Measurements from ENCODE around the gene SLK.

SLK gene

GRCh38 chr10:103966671-103967447 is at the start of gene SLK:
Gene SLK (plus strand): TSS chr10:103967140. CDS start chr10:103967746, 606 bp downstream.
- DNase-seq (ENCODE audit: low spot score): peak; percentile 91

DNA sequence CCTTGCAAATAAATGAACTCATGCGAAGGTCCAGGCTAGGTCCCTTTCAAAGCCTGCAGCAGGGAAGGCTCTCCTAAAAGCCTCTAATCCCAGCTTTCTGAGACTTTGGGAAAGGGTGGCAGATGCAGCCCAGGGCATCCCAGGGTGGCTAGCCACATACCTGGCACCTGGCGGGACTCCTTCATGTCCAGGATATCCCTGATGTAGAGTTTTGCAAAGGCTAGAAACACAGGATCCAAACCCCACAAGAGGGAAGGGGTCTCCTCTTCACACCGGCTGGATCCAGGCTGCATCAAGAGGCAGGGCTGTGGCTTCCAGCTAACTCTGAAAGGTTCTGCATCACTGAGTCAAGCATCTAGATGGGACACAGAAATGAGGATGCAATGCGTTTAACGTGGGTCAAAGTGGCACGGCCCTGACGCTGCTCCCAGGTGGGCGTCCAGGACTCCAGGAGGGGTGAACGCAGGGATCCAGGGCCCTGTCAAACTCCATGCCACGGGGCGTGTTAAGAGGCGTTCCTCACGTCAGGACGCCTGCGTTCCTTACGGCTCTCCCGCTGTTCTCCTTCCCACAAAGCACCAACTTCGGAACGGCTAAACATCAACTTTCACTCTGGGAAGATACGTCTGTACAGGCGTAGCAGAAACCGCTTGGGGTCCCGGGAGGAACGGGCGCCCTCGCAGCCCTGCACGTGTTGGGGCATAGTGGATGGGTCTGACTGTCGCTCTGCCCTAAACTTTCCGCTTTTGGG is 49.5 kb upstream of the SLK start:
- DNase-seq (ENCODE audit: low spot score): peak; percentile 25

DNA sequence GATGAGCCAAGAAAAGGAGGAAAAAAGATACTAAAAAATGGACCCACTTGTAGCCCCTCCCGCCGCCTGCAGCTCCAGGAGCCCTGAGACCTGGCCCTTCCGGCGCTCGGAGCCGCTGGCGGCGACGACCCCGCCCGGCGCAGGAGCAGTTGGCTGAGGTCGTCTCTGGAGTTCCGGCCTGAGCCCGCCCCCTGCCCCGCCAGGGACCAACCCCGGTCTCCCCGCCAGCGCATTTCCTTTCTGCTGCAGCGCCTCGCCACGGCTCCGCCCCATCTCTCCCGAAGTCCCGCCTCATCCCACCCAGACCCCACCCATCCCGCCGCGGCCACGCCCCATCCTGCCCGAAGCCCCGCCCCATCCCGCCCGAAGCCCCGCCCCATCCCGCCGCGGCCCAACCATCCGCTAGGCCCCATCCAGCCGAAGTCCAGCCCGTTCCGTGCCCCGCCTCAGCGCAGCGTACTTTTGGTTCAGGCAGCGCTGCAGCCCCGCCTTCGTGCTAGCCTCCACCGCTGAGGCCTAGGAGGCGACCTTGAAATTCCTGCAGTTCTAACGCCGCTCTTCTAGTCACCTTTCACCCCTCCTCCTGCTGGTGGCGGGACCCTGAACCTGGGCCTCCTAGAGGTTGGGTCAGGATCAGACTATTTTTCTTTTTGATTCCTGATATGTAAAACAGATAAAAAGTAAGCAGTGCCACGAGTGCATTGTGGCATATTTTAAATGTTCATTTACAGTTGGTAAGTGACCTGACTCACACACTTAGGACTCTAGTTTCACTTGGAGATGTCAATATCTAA is 48.7 kb upstream of the SLK start, which contains the start of gene STN1:
TSS of gene STN1 (minus strand) at position 132 of the 794 bp plus-strand sequence. CDS start 590 bp downstream, outside the sequence.
- DNase-seq (ENCODE audit: low spot score): peak; percentile 98

GRCh38 chr10:103919648-103920025 is 47.3 kb upstream of the SLK start:
- no peak for DNase-seq (ENCODE audit: low spot score)

- DNase-seq (ENCODE audit: low spot score): no peak
Observed at GRCh38 chr10:103921248-103921647, 45.7 kb upstream of the SLK start.

- peak; percentile 36 for DNase-seq (ENCODE audit: low spot score)
Observed at GRCh38 chr10:103921750-103922195, 45.2 kb upstream of the SLK start.

DNA sequence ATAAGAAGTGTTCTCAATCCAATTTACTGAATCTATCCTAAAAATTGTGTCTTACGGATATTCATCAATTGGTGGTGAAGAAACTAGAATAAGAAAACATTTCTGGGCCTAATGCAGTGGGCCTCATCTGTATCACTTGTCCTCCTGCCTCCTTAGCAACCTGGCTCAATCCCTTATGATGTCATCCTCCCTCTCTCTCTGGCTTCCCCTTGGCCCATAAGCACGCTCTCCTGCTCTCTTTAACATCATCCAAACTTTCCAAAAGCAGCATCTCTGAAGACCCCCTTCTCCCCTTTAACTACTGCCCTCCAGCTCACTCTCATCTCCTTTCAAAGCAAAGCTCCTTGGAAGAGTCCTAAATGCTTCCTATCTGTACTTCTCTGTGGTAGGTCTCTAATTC is 44.3 kb upstream of the SLK start:
- no peak for DNase-seq (ENCODE audit: low spot score)

GRCh38 chr10:103923502-103923901 is 43.4 kb upstream of the SLK start:
- no peak for DNase-seq (ENCODE audit: low spot score)

- no peak for DNase-seq (ENCODE audit: low spot score)
Observed at GRCh38 chr10:103925591-103925990, 41.3 kb upstream of the SLK start.

DNA sequence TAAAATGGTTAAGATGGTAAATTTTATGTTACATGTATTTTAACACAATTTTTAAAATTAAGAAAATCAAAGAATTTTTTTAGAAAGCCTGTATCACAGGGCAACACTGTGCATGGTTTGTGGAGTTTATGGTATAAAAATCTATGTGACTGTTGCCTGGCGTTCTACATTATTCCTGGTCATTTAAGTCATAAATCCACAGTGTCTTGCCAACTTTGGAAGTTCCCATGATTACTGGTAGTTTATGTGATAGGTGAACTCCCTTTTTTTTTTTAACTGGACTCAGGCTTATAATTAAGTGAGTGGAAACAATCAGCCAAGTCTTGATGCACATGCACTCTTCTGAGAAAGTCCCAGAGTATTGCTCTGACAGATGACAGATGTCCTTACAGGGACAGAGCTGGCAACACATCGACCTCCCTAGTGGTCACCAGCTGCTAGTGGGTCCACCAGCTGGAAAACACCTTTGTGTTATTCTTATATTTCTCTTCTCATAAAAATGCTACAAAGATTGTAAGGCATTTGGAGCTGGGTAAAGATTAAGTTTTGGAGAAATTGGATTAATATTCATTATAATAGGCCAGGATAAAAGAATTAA is 40.1 kb upstream of the SLK start:
- DNase-seq (ENCODE audit: low spot score): no peak

DNA sequence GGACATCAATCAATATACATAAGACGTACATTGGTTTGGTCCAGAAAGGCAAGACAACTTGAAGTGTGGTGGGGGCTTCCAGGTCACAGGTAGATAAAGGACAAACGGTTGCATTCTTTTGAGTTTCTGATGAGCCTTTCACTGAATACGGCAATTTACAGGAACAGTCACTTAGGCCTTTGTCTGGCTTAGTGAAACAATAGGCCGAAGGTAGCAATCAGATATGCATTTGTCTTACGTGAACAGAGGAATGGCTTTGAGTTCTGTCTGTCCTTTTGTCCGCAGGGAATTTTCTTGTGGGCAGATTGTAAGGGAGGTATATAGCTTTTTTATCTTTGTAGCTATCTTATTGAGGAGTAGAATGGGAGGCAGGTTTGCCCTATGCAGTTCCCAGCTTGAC is 38.2 kb upstream of the SLK start:
- DNase-seq (ENCODE audit: low spot score): no peak

- no peak for DNase-seq (ENCODE audit: low spot score)
Observed at GRCh38 chr10:103929381-103929921, 37.5 kb upstream of the SLK start.

DNA sequence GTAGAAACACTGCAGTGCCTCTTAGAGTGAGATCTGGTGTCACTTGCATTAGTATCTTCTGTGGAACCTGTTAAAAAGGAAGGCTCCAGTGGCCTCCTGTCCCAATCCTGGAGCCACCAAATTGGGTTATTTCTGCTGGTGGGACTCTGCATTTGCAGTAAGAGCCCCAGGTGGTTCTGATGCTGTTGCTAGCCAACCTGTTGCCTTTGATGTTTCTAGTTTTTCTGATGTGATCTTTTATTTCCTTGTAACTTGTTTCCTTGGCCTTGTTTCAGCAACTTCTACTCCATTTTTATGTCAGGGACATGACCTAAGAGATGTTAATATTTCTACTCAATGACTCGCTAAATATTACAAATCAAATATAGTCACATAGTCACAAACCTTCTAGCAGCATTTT is 36.5 kb upstream of the SLK start:
- DNase-seq (ENCODE audit: low spot score): no peak

- DNase-seq (ENCODE audit: low spot score): no peak
Observed at GRCh38 chr10:103930881-103931280, 36.1 kb upstream of the SLK start.

DNA sequence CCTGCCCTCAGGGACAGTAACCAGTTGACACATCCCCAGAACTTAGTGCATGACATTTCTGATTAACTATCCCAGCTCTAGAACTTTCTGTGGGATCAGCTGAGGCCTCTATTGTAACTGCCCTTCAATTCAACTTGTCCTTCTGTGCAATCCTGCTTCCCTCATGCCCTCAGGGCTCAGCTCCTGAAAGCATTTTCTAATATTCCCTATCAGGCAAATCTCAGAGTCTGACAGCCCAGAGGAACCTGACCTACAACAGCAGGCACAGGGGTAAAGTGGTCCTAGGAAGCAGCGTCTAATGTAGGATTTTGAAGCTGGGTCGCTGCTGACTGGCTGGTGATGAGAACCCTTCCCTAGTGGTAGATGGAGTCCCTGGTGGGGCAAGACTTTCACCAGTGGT is 35.3 kb upstream of the SLK start:
- no peak for DNase-seq (ENCODE audit: low spot score)

- DNase-seq (ENCODE audit: low spot score): no peak
Observed at GRCh38 chr10:103932271-103932670, 34.7 kb upstream of the SLK start.

GRCh38 chr10:103932971-103933370 is 34.0 kb upstream of the SLK start:
- no peak for DNase-seq (ENCODE audit: low spot score)

- DNase-seq (ENCODE audit: low spot score): no peak
Observed at GRCh38 chr10:103933557-103934121, 33.3 kb upstream of the SLK start.

- no peak for DNase-seq (ENCODE audit: low spot score)
Observed at GRCh38 chr10:103934308-103934707, 32.6 kb upstream of the SLK start.

GRCh38 chr10:103936022-103936421 is 30.9 kb upstream of the SLK start:
- DNase-seq (ENCODE audit: low spot score): no peak

DNA sequence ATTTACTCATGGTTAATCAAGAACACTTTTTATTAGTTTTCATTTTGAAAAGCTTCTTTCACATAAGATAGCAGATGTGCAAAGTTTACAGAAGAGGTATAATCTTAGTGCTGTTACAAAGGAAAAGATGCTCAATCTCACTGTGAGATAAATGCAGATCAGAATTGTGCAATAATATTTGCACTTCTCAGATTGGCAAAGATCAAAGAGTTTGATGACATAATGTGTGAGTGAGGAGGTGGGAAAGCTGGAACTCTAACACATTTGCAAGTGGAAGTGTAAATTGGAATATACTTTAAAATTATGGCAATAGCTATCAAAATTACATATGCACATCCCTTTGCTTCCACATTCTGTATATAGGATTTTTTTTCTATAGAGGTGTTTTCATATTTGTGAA is 27.4 kb upstream of the SLK start:
- DNase-seq (ENCODE audit: low spot score): no peak
